Ishikawa (cell line): Measurements from ENCODE around the gene DCAKD.

Experiments used
- CREB1 ChIP-seq: IDR thresholded peaks from 2 replicates; pipeline ENCODE4 v1.6.1; 2012; ENCODE audit warnings: low read depth
- EGR1 ChIP-seq: IDR thresholded peaks from 2 replicates; pipeline ENCODE4 v1.6.1; 2012
- EP300 ChIP-seq: IDR thresholded peaks from 2 replicates; pipeline ENCODE4 v1.6.1; 2012; ENCODE audit warnings: borderline replicate concordance
- MAX ChIP-seq: IDR thresholded peaks from 2 replicates; pipeline ENCODE4 v1.6.1; 2012
- RAD21 ChIP-seq: IDR thresholded peaks from 2 replicates; pipeline ENCODE4 v1.6.1; 2012; ENCODE audit warnings: low read depth
- REST ChIP-seq: IDR thresholded peaks from 2 replicates; pipeline ENCODE4 v1.6.1; 2012; ENCODE audit warnings: low read depth, mild to moderate bottlenecking
- TAF1 ChIP-seq: IDR thresholded peaks from 2 replicates; pipeline ENCODE4 v1.6.1; 2012; ENCODE audit warnings: low read depth, mild to moderate bottlenecking
- TEAD4 ChIP-seq: IDR thresholded peaks from 2 replicates; pipeline ENCODE4 v1.6.1; 2012
- USF1 ChIP-seq: IDR thresholded peaks from 2 replicates; pipeline ENCODE4 v1.6.1; 2012
- YY1 ChIP-seq: IDR thresholded peaks from 2 replicates; pipeline ENCODE4 v1.6.1; 2012; ENCODE audit warnings: low read depth

DNA sequence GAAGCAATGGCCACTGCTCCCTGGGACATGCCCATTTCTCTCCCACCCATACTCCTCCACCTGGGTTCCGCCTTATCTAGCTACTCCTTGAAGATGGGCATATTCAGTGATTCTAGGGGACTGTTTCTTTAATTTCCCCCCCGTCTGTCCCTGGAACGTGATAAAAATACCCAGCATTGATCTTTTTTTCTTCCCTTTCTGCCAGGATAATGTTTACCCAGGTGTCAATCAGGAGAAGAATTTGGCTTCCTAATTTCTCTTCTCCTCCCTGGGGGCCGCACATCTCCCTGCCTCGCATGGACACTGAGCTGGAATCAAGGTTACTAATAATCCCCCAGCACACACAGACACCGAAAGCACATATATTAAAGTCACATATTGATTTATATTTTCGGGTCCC is 35.2 kb downstream of the DCAKD start:
- TF ChIP-seq RAD21 (no peak), REST (no peak), TEAD4 (no peak), EP300 (no peak), MAX (no peak), CREB1 (no peak), EGR1 (no peak), YY1 (no peak), TAF1 (no peak), USF1 (no peak)
